Measurements from ENCODE around the gene MAPKAPK3.

Gene MAPKAPK3

GRCh38 chr3:50625231-50626182 is 8.6 kb downstream of the MAPKAPK3 start:
- no peak for DNase-seq (ENCODE audit: low read depth in 2 of 3, low spot score in 2 of 3)

- no peak for DNase-seq (ENCODE audit: low read depth in 2 of 3, low spot score in 2 of 3)
Measured at GRCh38 chr3:50626401-50626800, 9.4 kb downstream of the MAPKAPK3 start.

GRCh38 chr3:50627407-50628051 is 10.6 kb downstream of the MAPKAPK3 start:
- DNase-seq (ENCODE audit: low read depth in 2 of 3, low spot score in 2 of 3) = no peak

- no peak for DNase-seq (ENCODE audit: low read depth in 2 of 3, low spot score in 2 of 3)
Measured at GRCh38 chr3:50628601-50629000, 11.7 kb downstream of the MAPKAPK3 start.

- no peak for DNase-seq (ENCODE audit: low read depth in 2 of 3, low spot score in 2 of 3)
Measured at GRCh38 chr3:50630394-50630793, 13.4 kb downstream of the MAPKAPK3 start.

GRCh38 chr3:50630877-50631276 is 13.9 kb downstream of the MAPKAPK3 start:
- DNase-seq (ENCODE audit: low read depth in 2 of 3, low spot score in 2 of 3) = no peak

- no peak for DNase-seq (ENCODE audit: low read depth in 2 of 3, low spot score in 2 of 3)
Measured at GRCh38 chr3:50632450-50632849, 15.5 kb downstream of the MAPKAPK3 start.

- DNase-seq (ENCODE audit: low read depth in 2 of 3, low spot score in 2 of 3) = no peak
Measured at GRCh38 chr3:50633230-50633790, 16.4 kb downstream of the MAPKAPK3 start.

GRCh38 chr3:50635066-50635465 is 18.1 kb downstream of the MAPKAPK3 start:
- no peak for DNase-seq (ENCODE audit: low read depth in 2 of 3, low spot score in 2 of 3)

GRCh38 chr3:50637011-50637410 is 20.1 kb downstream of the MAPKAPK3 start:
- no peak for DNase-seq (ENCODE audit: low read depth in 2 of 3, low spot score in 2 of 3)

- DNase-seq (ENCODE audit: low read depth in 2 of 3, low spot score in 2 of 3) = no peak
Measured at GRCh38 chr3:50637945-50638344, 21.0 kb downstream of the MAPKAPK3 start.

GRCh38 chr3:50639055-50639494 is 22.1 kb downstream of the MAPKAPK3 start:
- DNase-seq (ENCODE audit: low read depth in 2 of 3, low spot score in 2 of 3) = no peak

- no peak for DNase-seq (ENCODE audit: low read depth in 2 of 3, low spot score in 2 of 3)
Measured at GRCh38 chr3:50642382-50642781, 25.4 kb downstream of the MAPKAPK3 start.

- DNase-seq (ENCODE audit: low read depth in 2 of 3, low spot score in 2 of 3) = no peak
Measured at GRCh38 chr3:50644561-50644960, 27.6 kb downstream of the MAPKAPK3 start.

GRCh38 chr3:50645378-50645777 is 28.4 kb downstream of the MAPKAPK3 start:
- no peak for DNase-seq (ENCODE audit: low read depth in 2 of 3, low spot score in 2 of 3)

GRCh38 chr3:50648313-50648712 is 31.4 kb downstream of the MAPKAPK3 start:
- DNase-seq (ENCODE audit: low read depth in 2 of 3, low spot score in 2 of 3) = no peak

GRCh38 chr3:50648944-50649343 is 32.0 kb downstream of the MAPKAPK3 start:
- no peak for DNase-seq (ENCODE audit: low read depth in 2 of 3, low spot score in 2 of 3)

GRCh38 chr3:50649451-50649931 is 32.5 kb downstream of the MAPKAPK3 start:
- DNase-seq (ENCODE audit: low read depth in 2 of 3, low spot score in 2 of 3) = no peak

- no peak for DNase-seq (ENCODE audit: low read depth in 2 of 3, low spot score in 2 of 3)
Measured at GRCh38 chr3:50650018-50650417, 33.1 kb downstream of the MAPKAPK3 start.

- DNase-seq (ENCODE audit: low read depth in 2 of 3, low spot score in 2 of 3) = no peak
Measured at GRCh38 chr3:50651445-50651844, 34.5 kb downstream of the MAPKAPK3 start.

- no peak for DNase-seq (ENCODE audit: low read depth in 2 of 3, low spot score in 2 of 3)
Measured at GRCh38 chr3:50651920-50652529, 35.1 kb downstream of the MAPKAPK3 start.
